NB4 (cell line): ENCODE results near the gene ASF1B.
A peak's percentile ranks its signal among the peaks of the same experiment; 100 is the strongest.

ENCODE experiments used
- DNase-seq: peaks from one replicate; pipeline ENCODE4 v3.0.0; 2010; ENCODE audit warnings: low read depth
- H3K4me3 ChIP-seq: one replicate; pipeline ENCODE4 v1.5.1; 2011; ENCODE audit warnings: mild to moderate bottlenecking, low read depth, low read length, moderate library complexity
- MYC ChIP-seq: IDR thresholded peaks from 2 replicates; pipeline ENCODE4 v1.6.1; 2011; ENCODE audit warnings: low read depth, low read length
- POLR2A ChIP-seq: IDR thresholded peaks from 2 replicates; pipeline ENCODE4 v1.6.1; 2011; ENCODE audit warnings: mild to moderate bottlenecking; ENCODE audit not compliant: insufficient read length; ENCODE audit errors: extremely low read depth
- TF ChIP-seq, protein P1 (sequence below): IDR thresholded peaks from 2 replicates; pipeline ENCODE4 v1.6.1; 2011; ENCODE audit warnings: low read depth, low read length
- TF ChIP-seq, protein P2 (sequence below): IDR thresholded peaks from one replicate; pipeline ENCODE4 v1.5.1; 2012; ENCODE audit warnings: low read depth, low read length

ASF1B gene

DNA sequence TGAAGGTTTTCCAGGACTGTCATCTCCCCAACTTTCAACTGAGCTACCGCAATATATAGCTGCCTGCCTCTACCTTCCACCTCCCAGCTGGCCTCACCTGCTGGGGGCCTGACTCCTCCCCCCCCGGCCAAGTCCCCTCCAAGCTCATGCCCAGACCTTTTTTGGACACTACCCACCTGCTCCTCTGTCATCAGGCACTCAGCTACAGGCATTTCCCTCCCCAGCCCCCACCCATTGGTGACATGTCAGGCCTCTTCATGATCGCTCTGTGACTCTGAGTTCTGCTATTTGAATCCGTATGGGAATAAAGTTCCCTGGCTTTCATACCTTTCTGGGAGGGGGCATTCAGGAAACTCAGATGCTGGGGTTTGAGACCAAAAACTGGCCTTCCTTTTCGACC, 20.6 kb downstream of the ASF1B start:
- DNase-seq = no peak
- TF ChIP-seq POLR2A (no peak), MYC (no peak)
- TF ChIP-seq, protein P1, sequence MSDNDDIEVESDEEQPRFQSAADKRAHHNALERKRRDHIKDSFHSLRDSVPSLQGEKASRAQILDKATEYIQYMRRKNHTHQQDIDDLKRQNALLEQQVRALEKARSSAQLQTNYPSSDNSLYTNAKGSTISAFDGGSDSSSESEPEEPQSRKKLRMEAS = no peak
- TF ChIP-seq, protein P2, sequence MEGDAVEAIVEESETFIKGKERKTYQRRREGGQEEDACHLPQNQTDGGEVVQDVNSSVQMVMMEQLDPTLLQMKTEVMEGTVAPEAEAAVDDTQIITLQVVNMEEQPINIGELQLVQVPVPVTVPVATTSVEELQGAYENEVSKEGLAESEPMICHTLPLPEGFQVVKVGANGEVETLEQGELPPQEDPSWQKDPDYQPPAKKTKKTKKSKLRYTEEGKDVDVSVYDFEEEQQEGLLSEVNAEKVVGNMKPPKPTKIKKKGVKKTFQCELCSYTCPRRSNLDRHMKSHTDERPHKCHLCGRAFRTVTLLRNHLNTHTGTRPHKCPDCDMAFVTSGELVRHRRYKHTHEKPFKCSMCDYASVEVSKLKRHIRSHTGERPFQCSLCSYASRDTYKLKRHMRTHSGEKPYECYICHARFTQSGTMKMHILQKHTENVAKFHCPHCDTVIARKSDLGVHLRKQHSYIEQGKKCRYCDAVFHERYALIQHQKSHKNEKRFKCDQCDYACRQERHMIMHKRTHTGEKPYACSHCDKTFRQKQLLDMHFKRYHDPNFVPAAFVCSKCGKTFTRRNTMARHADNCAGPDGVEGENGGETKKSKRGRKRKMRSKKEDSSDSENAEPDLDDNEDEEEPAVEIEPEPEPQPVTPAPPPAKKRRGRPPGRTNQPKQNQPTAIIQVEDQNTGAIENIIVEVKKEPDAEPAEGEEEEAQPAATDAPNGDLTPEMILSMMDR = no peak
- H3K4me3 ChIP-seq = no peak overlapping the region

DNA sequence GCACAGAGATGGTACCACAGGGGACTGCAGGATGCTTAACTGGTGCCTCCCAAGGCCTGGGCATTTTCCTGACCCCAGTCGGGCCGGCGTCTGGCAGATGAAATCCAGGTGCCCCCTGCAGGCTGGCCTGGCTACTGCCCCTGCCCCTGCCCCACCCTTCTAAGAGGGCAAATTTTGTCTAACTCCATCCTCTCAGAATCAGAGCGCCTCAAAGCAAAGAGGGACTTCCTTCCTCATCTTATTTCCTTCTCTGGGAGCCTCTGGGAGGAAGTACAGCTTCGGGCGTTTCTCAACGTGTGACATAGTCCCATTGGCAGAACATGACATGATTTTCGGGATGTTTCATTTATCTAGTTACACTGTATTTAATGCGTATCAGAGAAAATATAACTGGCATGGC, 21.5 kb downstream of the ASF1B start:
- no peak overlapping the region for H3K4me3 ChIP-seq

DNA sequence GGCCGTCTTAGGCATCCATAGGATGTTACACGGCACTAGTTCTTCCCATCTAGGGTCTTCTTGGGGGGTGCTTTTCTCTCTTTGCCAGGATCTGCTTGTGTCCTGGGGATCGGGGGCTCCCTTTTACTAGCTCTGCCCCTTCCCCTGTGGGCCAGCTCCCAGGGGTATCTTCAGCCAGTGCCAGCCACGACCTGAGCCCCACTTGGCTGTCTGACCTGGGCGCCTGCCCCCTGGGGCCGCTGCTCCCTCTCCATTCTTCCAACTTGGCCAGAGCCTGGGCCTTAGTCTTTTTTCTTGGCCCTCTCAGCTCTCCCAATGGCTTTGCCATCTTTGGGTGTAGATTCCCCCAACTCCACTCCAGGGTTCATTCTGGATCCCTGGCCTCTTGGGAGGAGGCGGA, 21.9 kb downstream of the ASF1B start:
- TF ChIP-seq, protein P2 = no peak
- TF ChIP-seq, protein P1 = no peak
- TF ChIP-seq MYC (no peak), POLR2A (no peak)
- DNase-seq = no peak

More for the DNA sequence above, 21.5 kb downstream of the ASF1B start:
- peak; percentile 59 for DNase-seq
- TF ChIP-seq, protein P1 = no peak
- TF ChIP-seq POLR2A (no peak), MYC (no peak)
- TF ChIP-seq, protein P2 = peak; percentile 50

DNA sequence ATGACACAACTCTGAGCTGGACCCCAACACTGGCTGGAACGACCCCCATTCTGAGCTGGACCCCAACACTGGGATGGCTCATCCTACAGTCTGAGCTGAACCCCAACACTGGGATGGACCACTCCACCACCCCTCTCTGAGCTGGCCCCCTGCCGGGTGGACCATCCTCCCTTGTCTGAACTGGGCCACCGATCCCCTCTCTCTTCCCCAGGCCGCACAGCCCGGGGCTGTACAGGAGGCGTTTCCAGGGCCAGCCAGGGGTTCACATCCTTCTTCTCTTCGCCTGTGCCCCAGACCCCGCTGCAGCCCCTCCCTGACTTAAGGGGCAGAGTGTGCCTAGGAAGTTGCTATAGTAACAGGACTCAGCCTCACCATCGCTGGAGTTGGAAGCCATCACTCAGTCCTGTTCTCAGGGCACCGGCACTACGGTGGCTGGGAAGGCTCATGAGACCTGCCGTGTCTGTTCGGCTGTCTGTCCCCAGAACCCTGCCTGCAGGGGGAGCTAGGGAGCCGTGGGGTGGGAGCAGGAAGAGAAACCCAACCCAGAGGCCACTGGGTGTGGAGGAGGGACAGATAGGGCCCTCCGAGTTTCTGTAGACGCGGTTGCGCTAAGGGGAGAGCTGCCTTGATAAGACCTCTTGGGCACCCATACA, 22.5 kb downstream of the ASF1B start:
- peak; percentile 49 for DNase-seq
- no peak overlapping the region for H3K4me3 ChIP-seq

More for the DNA sequence above, 21.9 kb downstream of the ASF1B start:
- H3K4me3 ChIP-seq = no peak overlapping the region

DNA sequence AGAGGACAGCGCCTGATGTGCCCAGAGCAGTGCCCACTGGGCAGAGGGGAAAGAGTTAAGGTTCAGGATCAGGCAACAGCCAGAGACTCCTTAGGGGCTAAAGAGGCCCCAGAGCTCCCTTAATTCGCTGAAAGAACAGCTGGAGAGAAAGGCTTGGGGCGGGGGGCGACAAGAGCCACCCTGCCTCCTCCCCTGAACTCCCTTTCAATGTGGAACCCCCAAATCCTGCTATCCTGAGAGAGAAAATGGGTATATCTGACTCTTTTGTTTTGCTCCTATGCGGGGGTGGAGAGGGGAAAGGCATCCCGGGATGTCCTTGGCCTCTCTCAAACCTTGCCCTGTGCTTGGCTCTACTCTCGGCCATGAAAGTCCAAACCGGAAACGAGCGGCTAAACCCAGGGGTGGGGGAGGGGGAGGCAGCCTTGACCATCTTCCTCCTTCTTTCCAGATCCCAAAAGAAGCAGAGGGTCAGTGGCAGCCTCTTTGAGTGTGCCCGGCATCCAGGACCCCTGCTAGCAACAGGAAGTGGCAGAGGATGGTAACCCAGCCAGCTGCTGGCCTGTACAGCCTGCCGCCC, 23.5 kb downstream of the ASF1B start:
- H3K4me3 ChIP-seq = no peak overlapping the region
- DNase-seq = no peak
- TF ChIP-seq POLR2A (no peak), MYC (no peak)
- TF ChIP-seq, protein P1 = no peak
- TF ChIP-seq, protein P2 = no peak

More for the DNA sequence above, 22.5 kb downstream of the ASF1B start:
- TF ChIP-seq MYC = no peak
- no peak for TF ChIP-seq POLR2A
- TF ChIP-seq, protein P2 = peak; percentile 47
- TF ChIP-seq, protein P1 = no peak
